ENCODE measurements around the gene PPP1R9A.

Gene PPP1R9A

GRCh38 chr7:95320651-95321050 is 413.3 kb downstream of the PPP1R9A start:
- DNase-seq (ENCODE audit: low spot score) = no peak

- DNase-seq (ENCODE audit: low spot score) = no peak
These were observed 414.3 kb downstream of the PPP1R9A start for GRCh38 chr7:95321720-95322119.

- no peak for DNase-seq (ENCODE audit: low spot score)
These were observed 415.0 kb downstream of the PPP1R9A start for GRCh38 chr7:95322396-95322795.

GRCh38 chr7:95322854-95323253 is 415.5 kb downstream of the PPP1R9A start:
- no peak for DNase-seq (ENCODE audit: low spot score)

- DNase-seq (ENCODE audit: low spot score) = no peak
These were observed 416.2 kb downstream of the PPP1R9A start for GRCh38 chr7:95323410-95324129.

- no peak for DNase-seq (ENCODE audit: low spot score)
These were observed 417.0 kb downstream of the PPP1R9A start, which contains the start of gene PON1 for GRCh38 chr7:95324431-95324830. PON1 (minus strand) TSS chr7:95324532; CDS start chr7:95324475, 57 bp downstream.

- peak; percentile 57 for DNase-seq (ENCODE audit: low spot score)
These were observed 420.0 kb downstream of the PPP1R9A start for GRCh38 chr7:95327356-95327755.

GRCh38 chr7:95330204-95330960 is 423.0 kb downstream of the PPP1R9A start:
- DNase-seq (ENCODE audit: low spot score) = no peak

GRCh38 chr7:95330961-95331337 is 423.6 kb downstream of the PPP1R9A start:
- DNase-seq (ENCODE audit: low spot score) = no peak

- DNase-seq (ENCODE audit: low spot score) = no peak
These were observed 427.1 kb downstream of the PPP1R9A start for GRCh38 chr7:95334447-95334846.

GRCh38 chr7:95335093-95335492 is 427.7 kb downstream of the PPP1R9A start:
- peak; percentile 76 for DNase-seq (ENCODE audit: low spot score)

- no peak for DNase-seq (ENCODE audit: low spot score)
These were observed 431.4 kb downstream of the PPP1R9A start for GRCh38 chr7:95338832-95339231.

- no peak for DNase-seq (ENCODE audit: low spot score)
These were observed 433.1 kb downstream of the PPP1R9A start for GRCh38 chr7:95340491-95340890.

GRCh38 chr7:95342029-95342428 is 434.6 kb downstream of the PPP1R9A start:
- DNase-seq (ENCODE audit: low spot score) = no peak

GRCh38 chr7:95342642-95343307 is 435.4 kb downstream of the PPP1R9A start:
- no peak for DNase-seq (ENCODE audit: low spot score)
